Measurements from ENCODE around the gene GMCL2. TPM values are rescaled to one million over a fixed set of nuclear protein-coding genes. Genes with fewer than 3 reads are reported as not detected.
A peak's percentile ranks its signal among the peaks of the same experiment; 100 is the strongest.
"Not testable (repeated sequence)": the region's sequence is repeated elsewhere in the genome, so short reads cannot be mapped to it uniquely, and the experiment has no call there.

The GMCL2 gene
- total and polyA plus RNA-seq, 2 donors from 2014 or later, result not detected

DNA sequence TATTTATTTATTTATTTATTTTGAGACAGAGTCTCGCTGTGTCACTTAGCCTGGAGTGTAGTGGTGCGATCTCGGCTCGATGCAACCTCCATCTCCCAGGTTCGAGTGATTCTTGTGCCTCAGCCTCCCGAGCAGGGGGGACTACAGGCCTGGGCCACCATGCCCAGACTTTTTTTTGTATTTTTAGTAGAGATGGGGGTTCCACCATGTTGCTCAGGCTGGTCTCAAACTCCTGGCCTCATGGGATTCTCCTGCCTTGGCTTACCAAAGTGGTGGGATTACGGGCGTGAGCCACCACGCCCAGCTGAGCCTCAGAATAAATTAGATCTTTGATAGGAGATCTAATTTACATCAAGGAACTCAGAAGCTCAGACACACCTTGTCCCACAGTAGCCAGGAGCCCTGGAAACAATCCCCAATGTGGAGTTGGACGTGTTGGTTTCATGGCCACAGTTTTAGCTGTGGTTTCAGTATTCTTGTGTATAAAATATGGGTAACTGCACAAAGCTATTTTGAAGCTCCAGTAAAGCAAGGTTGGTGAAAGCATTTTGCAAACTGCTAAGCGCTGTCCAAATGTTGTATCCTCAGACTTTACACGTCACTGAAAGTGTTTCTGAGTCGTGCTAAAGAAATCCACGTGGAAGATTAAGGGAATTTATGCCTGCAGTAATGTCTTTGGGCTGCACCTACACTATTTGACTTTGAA is 14.2 kb upstream of the GMCL2 start:
- Histone ChIP-seq H3K9ac (ENCODE audit: low read length in 3 of 3) (no peak overlapping the region), H3K9me3 (ENCODE audit: control insufficient read depth in 2 of 3, insufficient read depth in 1 of 3, low read length in 3 of 3) (no peaks in the 10 kb centered on the region), H3K27me3 (ENCODE audit: control insufficient read depth, insufficient read depth, low read length) (no peaks in the 10 kb centered on the region), H3K4me1 (ENCODE audit: control insufficient read depth in 2 of 3, insufficient read depth in 2 of 3, low read depth in 1 of 3, low read length in 3 of 3) (peaks cover 3 to 9% (median 9%) of the 10 kb centered on the region in 3 donors), H3K36me3 (ENCODE audit: control insufficient read depth in 2 of 3, insufficient read depth in 3 of 3, low read length in 3 of 3) (peaks cover 0 to 2% (median 0%) of the 10 kb centered on the region in 3 donors), H3K27ac (ENCODE audit: low read depth in 2 of 2, low read length in 2 of 2) (no peak overlapping the region), H3K4me3 (ENCODE audit: low read length in 3 of 3) (no peak overlapping the region)
- TF ChIP-seq, protein P1, sequence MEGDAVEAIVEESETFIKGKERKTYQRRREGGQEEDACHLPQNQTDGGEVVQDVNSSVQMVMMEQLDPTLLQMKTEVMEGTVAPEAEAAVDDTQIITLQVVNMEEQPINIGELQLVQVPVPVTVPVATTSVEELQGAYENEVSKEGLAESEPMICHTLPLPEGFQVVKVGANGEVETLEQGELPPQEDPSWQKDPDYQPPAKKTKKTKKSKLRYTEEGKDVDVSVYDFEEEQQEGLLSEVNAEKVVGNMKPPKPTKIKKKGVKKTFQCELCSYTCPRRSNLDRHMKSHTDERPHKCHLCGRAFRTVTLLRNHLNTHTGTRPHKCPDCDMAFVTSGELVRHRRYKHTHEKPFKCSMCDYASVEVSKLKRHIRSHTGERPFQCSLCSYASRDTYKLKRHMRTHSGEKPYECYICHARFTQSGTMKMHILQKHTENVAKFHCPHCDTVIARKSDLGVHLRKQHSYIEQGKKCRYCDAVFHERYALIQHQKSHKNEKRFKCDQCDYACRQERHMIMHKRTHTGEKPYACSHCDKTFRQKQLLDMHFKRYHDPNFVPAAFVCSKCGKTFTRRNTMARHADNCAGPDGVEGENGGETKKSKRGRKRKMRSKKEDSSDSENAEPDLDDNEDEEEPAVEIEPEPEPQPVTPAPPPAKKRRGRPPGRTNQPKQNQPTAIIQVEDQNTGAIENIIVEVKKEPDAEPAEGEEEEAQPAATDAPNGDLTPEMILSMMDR (IDR thresholded peaks at IDR 0.05; ENCODE audit: borderline replicate concordance, extremely low read depth, insufficient read depth), result no peak
- intact Hi-C loops (cut with DNase I), result no loop called here
- DNase-seq (peak in 1 of 5 donors; percentile 31), FAIRE-seq (no peak)

DNA sequence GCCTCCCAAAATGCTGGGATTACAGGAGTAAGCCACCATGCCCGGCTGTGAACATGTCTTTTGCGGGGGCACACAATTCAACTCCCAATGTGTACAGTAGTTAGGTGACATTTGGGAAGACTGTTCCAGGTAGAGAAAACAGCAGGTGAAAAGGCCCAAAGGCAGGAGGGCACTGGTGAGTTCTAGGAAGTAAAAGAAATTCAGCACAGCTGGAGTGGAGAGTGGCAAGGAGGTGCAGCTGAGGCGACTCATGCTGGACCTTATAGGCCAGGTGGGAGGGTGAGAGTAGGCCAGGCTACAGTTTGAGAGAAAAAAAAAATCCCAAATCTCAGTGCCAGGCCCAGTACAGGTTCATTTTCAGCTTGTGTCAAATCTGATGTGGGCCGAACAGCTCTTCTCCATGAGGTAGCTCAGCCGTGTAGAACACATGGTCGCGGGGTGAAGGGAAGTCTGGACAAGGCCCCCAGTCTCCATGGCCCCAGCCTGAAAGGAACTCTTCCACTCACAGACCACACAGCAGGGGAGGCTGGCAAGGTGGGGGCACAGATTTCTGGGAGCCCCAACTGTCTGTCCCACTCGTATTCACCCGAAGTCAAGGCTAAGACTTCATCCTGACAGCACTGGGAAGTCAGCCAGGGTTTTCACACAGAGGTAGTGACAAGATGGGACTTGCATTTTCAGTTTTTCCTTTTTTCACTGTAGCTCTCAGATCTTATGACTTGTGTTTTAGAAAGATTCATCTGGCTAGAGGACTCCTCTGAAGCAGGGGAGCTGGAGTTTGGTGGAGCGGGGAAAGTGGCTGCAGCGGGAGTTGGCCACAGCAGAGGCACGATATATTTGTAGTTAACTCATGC is 12.6 kb upstream of the GMCL2 start:
- no peak for FAIRE-seq
- DNase-seq, result no peak
- Histone ChIP-seq H3K9ac (ENCODE audit: low read length in 3 of 3) (no peak overlapping the region), H3K9me3 (ENCODE audit: control insufficient read depth in 2 of 3, insufficient read depth in 1 of 3, low read length in 3 of 3) (no peaks in the 10 kb centered on the region), H3K4me1 (ENCODE audit: control insufficient read depth in 2 of 3, insufficient read depth in 2 of 3, low read depth in 1 of 3, low read length in 3 of 3) (peaks cover 0 to 2% (median 0%) of the 10 kb centered on the region in 3 donors), H3K4me3 (ENCODE audit: low read length in 3 of 3) (no peak overlapping the region), H3K27ac (ENCODE audit: low read depth in 2 of 2, low read length in 2 of 2) (no peak overlapping the region), H3K27me3 (ENCODE audit: control insufficient read depth, insufficient read depth, low read length) (no peaks in the 10 kb centered on the region), H3K36me3 (ENCODE audit: control insufficient read depth in 2 of 3, insufficient read depth in 3 of 3, low read length in 3 of 3) (no peaks in the 10 kb centered on the region)
- TF ChIP-seq, protein P1 (IDR thresholded peaks at IDR 0.05; ENCODE audit: borderline replicate concordance, extremely low read depth, insufficient read depth), result no peak
- intact Hi-C loops (cut with DNase I), result no loop called here

DNA sequence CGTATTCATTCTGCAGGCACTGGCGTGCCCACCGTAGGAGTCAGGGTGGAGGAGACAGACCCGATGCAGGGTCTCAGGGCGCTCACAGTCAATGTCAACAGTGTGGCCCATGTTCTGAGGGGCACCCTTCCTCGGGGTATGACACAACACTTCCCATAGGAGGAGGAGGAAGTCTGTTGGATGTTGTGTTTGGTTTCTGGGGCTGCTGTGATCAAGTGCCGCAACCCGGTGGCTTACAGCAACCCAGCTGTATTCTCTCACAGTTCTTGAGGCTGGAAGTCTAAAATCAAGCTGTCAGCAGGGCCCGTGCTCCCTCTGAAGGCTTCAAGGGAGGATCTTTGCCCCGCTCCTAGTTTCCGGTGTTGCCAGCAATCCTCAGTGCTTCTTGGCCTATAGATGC is 11.5 kb upstream of the GMCL2 start:
- no peaks in the 10 kb centered on the region for H3K9me3 ChIP-seq (ENCODE audit: control insufficient read depth in 2 of 3, insufficient read depth in 1 of 3, low read length in 3 of 3)
- no peak for FAIRE-seq

DNA sequence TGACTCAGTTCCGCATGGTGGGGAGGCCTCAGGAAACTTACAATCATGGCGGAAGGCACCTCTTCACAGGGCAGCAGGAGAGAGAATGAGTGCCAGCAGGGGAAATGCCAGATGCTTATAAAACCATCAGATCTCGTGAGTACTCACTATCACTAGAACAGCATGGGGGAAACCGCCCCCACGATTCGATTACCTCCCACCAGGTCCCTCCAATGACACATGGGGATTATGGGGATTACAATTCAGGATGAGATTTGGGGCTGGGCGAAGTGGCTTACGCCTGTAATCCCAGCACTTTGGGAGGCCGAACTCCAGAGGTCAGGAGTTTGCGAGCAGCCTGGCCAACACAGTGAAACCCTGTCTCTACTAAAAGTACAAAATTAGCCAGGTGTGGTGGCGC is 11.0 kb upstream of the GMCL2 start:
- H3K4me3 ChIP-seq (ENCODE audit: low read length in 3 of 3); DNase-seq; H3K9me3 ChIP-seq (ENCODE audit: control insufficient read depth in 2 of 3, insufficient read depth in 1 of 3, low read length in 3 of 3); intact Hi-C loops (cut with DNase I); H3K36me3 ChIP-seq (ENCODE audit: control insufficient read depth in 2 of 3, insufficient read depth in 3 of 3, low read length in 3 of 3); H3K4me1 ChIP-seq (ENCODE audit: control insufficient read depth in 2 of 3, insufficient read depth in 2 of 3, low read depth in 1 of 3, low read length in 3 of 3); FAIRE-seq; H3K9ac ChIP-seq (ENCODE audit: low read length in 3 of 3); H3K27ac ChIP-seq (ENCODE audit: low read depth in 2 of 2, low read length in 2 of 2); H3K27me3 ChIP-seq (ENCODE audit: control insufficient read depth, insufficient read depth, low read length): not testable (repeated sequence)

More for the DNA sequence above, 11.5 kb upstream of the GMCL2 start:
- TF ChIP-seq, protein P1 (IDR thresholded peaks at IDR 0.05; ENCODE audit: borderline replicate concordance, extremely low read depth, insufficient read depth), result no peak
- Histone ChIP-seq H3K27me3 (ENCODE audit: control insufficient read depth, insufficient read depth, low read length) (no peaks in the 10 kb centered on the region), H3K4me3 (ENCODE audit: low read length in 3 of 3) (no peak overlapping the region), H3K36me3 (ENCODE audit: control insufficient read depth in 2 of 3, insufficient read depth in 3 of 3, low read length in 3 of 3) (no peaks in the 10 kb centered on the region), H3K27ac (ENCODE audit: low read depth in 2 of 2, low read length in 2 of 2) (no peak overlapping the region), H3K9ac (ENCODE audit: low read length in 3 of 3) (no peak overlapping the region), H3K4me1 (ENCODE audit: control insufficient read depth in 2 of 3, insufficient read depth in 2 of 3, low read depth in 1 of 3, low read length in 3 of 3) (no peaks in the 10 kb centered on the region)
- intact Hi-C loops (cut with DNase I), result no loop called here
- no peak for DNase-seq
